ENCODE measurements around the gene CD8A.

- TF ChIP-seq, protein P1, sequence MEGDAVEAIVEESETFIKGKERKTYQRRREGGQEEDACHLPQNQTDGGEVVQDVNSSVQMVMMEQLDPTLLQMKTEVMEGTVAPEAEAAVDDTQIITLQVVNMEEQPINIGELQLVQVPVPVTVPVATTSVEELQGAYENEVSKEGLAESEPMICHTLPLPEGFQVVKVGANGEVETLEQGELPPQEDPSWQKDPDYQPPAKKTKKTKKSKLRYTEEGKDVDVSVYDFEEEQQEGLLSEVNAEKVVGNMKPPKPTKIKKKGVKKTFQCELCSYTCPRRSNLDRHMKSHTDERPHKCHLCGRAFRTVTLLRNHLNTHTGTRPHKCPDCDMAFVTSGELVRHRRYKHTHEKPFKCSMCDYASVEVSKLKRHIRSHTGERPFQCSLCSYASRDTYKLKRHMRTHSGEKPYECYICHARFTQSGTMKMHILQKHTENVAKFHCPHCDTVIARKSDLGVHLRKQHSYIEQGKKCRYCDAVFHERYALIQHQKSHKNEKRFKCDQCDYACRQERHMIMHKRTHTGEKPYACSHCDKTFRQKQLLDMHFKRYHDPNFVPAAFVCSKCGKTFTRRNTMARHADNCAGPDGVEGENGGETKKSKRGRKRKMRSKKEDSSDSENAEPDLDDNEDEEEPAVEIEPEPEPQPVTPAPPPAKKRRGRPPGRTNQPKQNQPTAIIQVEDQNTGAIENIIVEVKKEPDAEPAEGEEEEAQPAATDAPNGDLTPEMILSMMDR (conservative IDR thresholded peaks at IDR 0.05 in 1 of 2, IDR thresholded peaks at IDR 0.05 in 1 of 2; ENCODE audit: extremely low read depth in 1 of 2, insufficient read depth in 1 of 2, low read depth in 1 of 2, low read length in 2 of 2), result no peak
- no peak for TF ChIP-seq EZH2 (IDR thresholded peaks at IDR 0.05; ENCODE audit: borderline replicate concordance, low read length)
Measured at GRCh38 chr2:86831537-86831936, 40.8 kb upstream of the CD8A start.
